IMR-90 (cell line): ENCODE results near the gene PROM2. TPM values are rescaled to one million over a fixed set of nuclear protein-coding genes. Genes with fewer than 3 reads are reported as not detected.

Experiments used
- ATAC-seq: fragments of 200-7000 bp; cut with Tn5 transposase; 2 replicates; pipeline ENCODE4 v1.9.1; 2020; ENCODE audit warnings: low read depth, mild to moderate bottlenecking, moderate library complexity
- BruUV-seq: library from RNA; stranded (reverse); fragments of 400-500 nt; replicated peaks from 2 replicates; lab custom pipeline; 2021; lab: Mats Ljungman, UMichigan
- CTCF ChIA-PET: fragments of 300-600 bp; formaldehyde crosslinking; extraction: SDS; loops from one replicate; lab custom pipeline; 2021; ENCODE audit warnings: antibody characterized with exemption; lab: Yijun Ruan, JAX
- POLR2A ChIA-PET: fragments of 300-600 bp; sonication (Branson Sonifier 250); formaldehyde crosslinking; loops from one replicate; lab custom pipeline; 2022; ENCODE audit warnings: antibody characterized with exemption; ENCODE audit not compliant: unreplicated experiment; lab: Charles Lee
- DNase-seq: peaks from one replicate; pipeline ENCODE4 v3.0.0; 2013
- H2AFZ ChIP-seq: replicated peaks from 2 replicates; pipeline ENCODE3; 2013; ENCODE audit warnings: low read length, mild to moderate bottlenecking; ENCODE audit not compliant: poor library complexity
- H2AK5ac ChIP-seq: 2 replicates; pipeline ENCODE4 v1.6.1; 2013; ENCODE audit warnings: low read depth, low read length, inconsistent platforms
- H2AK9ac ChIP-seq: replicated peaks from 2 replicates; pipeline ENCODE3; 2013; ENCODE audit warnings: mild to moderate bottlenecking, low read depth, low read length, moderate library complexity; ENCODE audit not compliant: poor library complexity
- H2BK120ac ChIP-seq: 2 replicates; pipeline ENCODE4 v1.6.1; 2013; ENCODE audit warnings: low read depth, low read length, inconsistent platforms
- H2BK15ac ChIP-seq: 3 replicates; pipeline ENCODE4 v1.6.1; 2013; ENCODE audit warnings: low read depth, low read length, inconsistent platforms
- H2BK20ac ChIP-seq: 2 replicates; pipeline ENCODE4 v1.6.1; 2013; ENCODE audit warnings: low read depth, mild to moderate bottlenecking, inconsistent platforms, low read length, moderate library complexity
- H2BK5ac ChIP-seq: 2 replicates; pipeline ENCODE4 v1.6.1; 2013; ENCODE audit warnings: mild to moderate bottlenecking, low read depth, low read length, inconsistent platforms; ENCODE audit not compliant: poor library complexity, severe bottlenecking
- H3K14ac ChIP-seq: replicated peaks from 2 replicates; pipeline ENCODE4 v1.6.1; 2013; ENCODE audit warnings: low read depth, low read length, inconsistent platforms
- H3K18ac ChIP-seq: 2 replicates; pipeline ENCODE4 v1.6.1; 2013; ENCODE audit warnings: low read depth, low read length, control low read depth
- H3K23ac ChIP-seq: 2 replicates; pipeline ENCODE4 v1.6.1; 2013; ENCODE audit warnings: low read depth, low read length, inconsistent platforms
- H3K27ac ChIP-seq: 2 replicates; pipeline ENCODE4 v1.5.1; 2013; ENCODE audit warnings: mild to moderate bottlenecking, control low read depth, low read length; ENCODE audit not compliant: insufficient read depth
- H3K27me3 ChIP-seq: 2 replicates; pipeline ENCODE4 v1.6.1; 2013; ENCODE audit warnings: low read length; ENCODE audit not compliant: control insufficient read depth, insufficient read depth
- H3K36me3 ChIP-seq: 2 replicates; pipeline ENCODE4 v1.6.1; 2013; ENCODE audit warnings: low read length, mixed read lengths; ENCODE audit not compliant: control insufficient read depth, insufficient read depth
- H3K4ac ChIP-seq: 2 replicates; pipeline ENCODE4 v1.6.1; 2013; ENCODE audit warnings: low read depth, low read length, inconsistent platforms
- H3K4me1 ChIP-seq: 2 replicates; pipeline ENCODE4 v1.6.1; 2013; ENCODE audit warnings: low read length, mixed read lengths; ENCODE audit not compliant: control insufficient read depth, insufficient read depth
- H3K4me2 ChIP-seq: 2 replicates; pipeline ENCODE4 v1.6.1; 2013; ENCODE audit warnings: low read depth, mild to moderate bottlenecking, control low read depth, low read length, moderate library complexity
- H3K4me3 ChIP-seq: 2 replicates; pipeline ENCODE4 v1.5.1; 2013; ENCODE audit warnings: low read depth, mild to moderate bottlenecking, control low read depth, low read length, moderate library complexity; ENCODE audit not compliant: insufficient read depth
- H3K56ac ChIP-seq: 2 replicates; pipeline ENCODE4 v1.6.1; 2013; ENCODE audit warnings: low read length, inconsistent platforms; ENCODE audit not compliant: insufficient read depth; ENCODE audit errors: extremely low read depth
- H3K79me1 ChIP-seq, 2 experiments: 2 replicates each; pipeline ENCODE4 v1.6.1; 2013; ENCODE audit warnings: low read length in 2 of 2, inconsistent platforms in 1 of 2, low read depth in 1 of 2
- H3K9ac ChIP-seq: 2 replicates; pipeline ENCODE4 v1.6.1; 2013; ENCODE audit warnings: low read depth, low read length, control low read depth
- H3K9me1 ChIP-seq: 2 replicates; pipeline ENCODE4 v1.6.1; 2013; ENCODE audit warnings: low read length, inconsistent platforms; ENCODE audit not compliant: insufficient read depth
- H3K9me3 ChIP-seq: 2 replicates; pipeline ENCODE4 v1.6.1; 2013; ENCODE audit warnings: low read length; ENCODE audit not compliant: control insufficient read depth, insufficient read depth
- H4K20me1 ChIP-seq: 2 replicates; pipeline ENCODE4 v1.6.1; 2013; ENCODE audit warnings: low read length, inconsistent platforms; ENCODE audit not compliant: insufficient read depth
- H4K5ac ChIP-seq: 2 replicates; pipeline ENCODE4 v1.6.1; 2013; ENCODE audit warnings: mild to moderate bottlenecking, low read depth, low read length, control low read depth
- H4K8ac ChIP-seq, 2 experiments: 2 replicates each; pipeline ENCODE4 v1.6.1; 2013; ENCODE audit warnings: low read depth in 2 of 2, low read length in 2 of 2, control low read depth in 1 of 2, inconsistent platforms in 1 of 2
- H4K91ac ChIP-seq: 2 replicates; pipeline ENCODE4 v1.6.1; 2013; ENCODE audit warnings: low read depth, low read length, inconsistent platforms; ENCODE audit not compliant: insufficient read depth
- BHLHE40 ChIP-seq: fragments of 150-350 bp; IDR thresholded peaks from 2 replicates; pipeline ENCODE4 v1.6.1; 2016; ENCODE audit warnings: mild to moderate bottlenecking, low read depth, low read length
- CEBPB ChIP-seq: IDR thresholded peaks from 2 replicates; pipeline ENCODE4 v1.6.1; 2012; ENCODE audit warnings: low read depth, low read length, improper control_type of control experiment
- CHD1 ChIP-seq: IDR thresholded peaks from 2 replicates; pipeline ENCODE4 v1.6.1; 2012; ENCODE audit warnings: low read depth, low read length, improper control_type of control experiment
- FOS ChIP-seq: fragments of 150-350 bp; IDR thresholded peaks from 2 replicates; pipeline ENCODE4 v1.6.1; 2016; ENCODE audit warnings: low read depth, low read length
- MAFK ChIP-seq: IDR thresholded peaks from 2 replicates; pipeline ENCODE4 v1.6.1; 2012; ENCODE audit warnings: low read depth, low read length, improper control_type of control experiment
- MAZ ChIP-seq: IDR thresholded peaks from 2 replicates; pipeline ENCODE4 v1.6.1; 2012; ENCODE audit warnings: low read depth, mild to moderate bottlenecking, low read length, improper control_type of control experiment, moderate library complexity, borderline replicate concordance
- MXI1 ChIP-seq: IDR thresholded peaks from 2 replicates; pipeline ENCODE4 v1.6.1; 2012; ENCODE audit warnings: low read depth, mild to moderate bottlenecking, low read length, moderate library complexity, borderline replicate concordance
- NFE2L2 ChIP-seq: fragments of 150-350 bp; IDR thresholded peaks from 2 replicates; pipeline ENCODE4 v1.6.1; 2016; ENCODE audit warnings: low read depth, mild to moderate bottlenecking, low read length
- POLR2A ChIP-seq: IDR thresholded peaks from 2 replicates; pipeline ENCODE4 v1.6.1; 2012; ENCODE audit warnings: mild to moderate bottlenecking, low read depth, low read length
- RAD21 ChIP-seq: IDR thresholded peaks from 2 replicates; pipeline ENCODE4 v1.6.1; 2012; ENCODE audit warnings: low read length, improper control_type of control experiment
- RCOR1 ChIP-seq: IDR thresholded peaks from 2 replicates; pipeline ENCODE4 v1.6.1; 2012; ENCODE audit warnings: mild to moderate bottlenecking, low read length, improper control_type of control experiment; ENCODE audit not compliant: insufficient replicate concordance
- RFX5 ChIP-seq: IDR thresholded peaks from 2 replicates; pipeline ENCODE4 v1.8.0; 2012; ENCODE audit warnings: low read depth, mild to moderate bottlenecking, low read length, moderate library complexity
- SMC3 ChIP-seq: fragments of 150-350 bp; IDR thresholded peaks from 2 replicates; pipeline ENCODE4 v1.6.1; 2016; ENCODE audit warnings: low read depth, mild to moderate bottlenecking, antibody characterized with exemption, low read length, moderate library complexity
- WGBS, 2 experiments: methylation state at CpG; one replicate each; pipeline versions ENCODE4 v1.1.5 to v1.1.7; 2013; ENCODE audit warnings: missing lambda C conversion rate in 2 of 2; ENCODE audit not compliant: insufficient read length in 1 of 2; ENCODE audit errors: extremely low coverage in 2 of 2; 5-methylcytosine and 5-hydroxymethylcytosine counted together
- dilution Hi-C: fragments of 300-500 bp; cut with HindIII; formaldehyde crosslinking; loops from one replicate; pipeline ENCODE4 v1.14.3; 2018; ENCODE audit warnings: low sequenced_read_pairs; ENCODE audit not compliant: unreplicated experiment
- in situ Hi-C: fragments of 300-500 bp; cut with MboI; formaldehyde crosslinking; loops from 3 replicates; pipeline ENCODE4 v1.14.3; 2019; ENCODE audit warnings: low sequenced_read_pairs, inconsistent platforms, mixed read lengths
- intact Hi-C: fragments of 100-400 bp; cut with micrococcal nuclease; formaldehyde crosslinking; loops from 2 replicates; pipeline ENCODE4 v1.10.0; 2022
- polyA plus RNA-seq, 3 experiments: library from polyadenylated mRNA; depleted of rRNA; stranded (reverse); fragments of >200 nt; gene quantifications; 2 replicates each; pipeline ENCODE4 v1.2.3, GENCODE V29; 2012; ENCODE audit warnings: low replicate concordance in 1 of 3
- total RNA-seq: library from RNA; depleted of rRNA; stranded (reverse); fragments of >200 nt; gene quantifications from 2 replicates; pipeline ENCODE4 v1.2.3, GENCODE V29; 2012
- TF ChIP-seq, protein P1 (sequence below): fragments of 150-350 bp; IDR thresholded peaks from 2 replicates; pipeline ENCODE4 v1.6.1; 2017; ENCODE audit warnings: mild to moderate bottlenecking, antibody characterized with exemption, low read length, low read depth
- TF ChIP-seq, protein P2 (sequence below): fragments of 150-350 bp; IDR thresholded peaks from 2 replicates; pipeline ENCODE4 v1.6.1; 2016; ENCODE audit warnings: low read depth, mild to moderate bottlenecking, low read length, moderate library complexity, borderline replicate concordance
- TF ChIP-seq, protein P3 (sequence below): conservative IDR thresholded peaks from 2 replicates; pipeline ENCODE4 v1.5.1; 2012; ENCODE audit warnings: mild to moderate bottlenecking, low read depth, low read length, improper control_type of control experiment

Gene PROM2
- total and polyA plus RNA-seq, 2 of the 4 experiments (the other 2 are of a cell fraction) = 0.26 TPM; not detected in 1

DNA sequence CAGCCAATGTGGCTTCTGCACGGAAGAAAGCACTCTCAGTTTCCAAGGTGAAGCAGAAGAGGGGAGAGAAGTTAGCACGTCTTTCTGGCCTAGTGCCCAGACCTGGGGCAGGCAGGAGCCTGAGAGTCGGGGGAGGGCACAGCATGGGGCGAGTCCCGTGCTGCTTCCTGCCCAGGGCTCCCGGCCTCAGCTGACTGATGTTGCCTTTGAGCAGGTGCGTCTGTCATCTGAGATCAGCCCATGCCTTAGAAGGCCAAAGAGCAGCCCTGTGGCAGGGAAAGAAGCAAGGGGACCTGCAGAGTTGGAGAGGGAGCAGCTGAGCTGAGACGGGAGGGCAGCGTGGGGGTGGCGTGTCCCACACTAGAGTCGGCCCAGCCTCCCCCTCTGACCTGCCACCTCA, 26.2 kb downstream of the PROM2 start:
- Histone ChIP-seq H3K27ac (no peak overlapping the region), H2AK5ac (no peak overlapping the region), H4K8ac (no peak overlapping the region), H4K20me1 (no peaks in the 10 kb centered on the region), H2AK9ac (no peak overlapping the region), H3K79me1 (no peaks in the 10 kb centered on the region), H3K4me2 (no peak overlapping the region), H2BK120ac (no peak overlapping the region), H3K56ac (no peak overlapping the region), H2BK20ac (no peak overlapping the region), H3K27me3 (peaks cover 43% of the 10 kb centered on the region), H3K9ac (no peak overlapping the region), H3K23ac (no peak overlapping the region), H4K5ac (no peak overlapping the region), H3K18ac (no peak overlapping the region), H3K9me1 (no peaks in the 10 kb centered on the region), H4K91ac (no peak overlapping the region), H3K4me1 (no peaks in the 10 kb centered on the region; the same call in 1 of the 2 replicates), H3K9me3 (no peaks in the 10 kb centered on the region), H3K36me3 (no peaks in the 10 kb centered on the region), H3K4me3 (no peak overlapping the region), H3K4ac (no peak overlapping the region), H2BK5ac (no peak overlapping the region), H2AFZ (no peak overlapping the region), H2BK15ac (no peak overlapping the region), H3K14ac (no peak overlapping the region)
- ATAC-seq (no peak), DNase-seq (no peak)
- CTCF ChIA-PET = no interaction called here
- TF ChIP-seq, protein P1, sequence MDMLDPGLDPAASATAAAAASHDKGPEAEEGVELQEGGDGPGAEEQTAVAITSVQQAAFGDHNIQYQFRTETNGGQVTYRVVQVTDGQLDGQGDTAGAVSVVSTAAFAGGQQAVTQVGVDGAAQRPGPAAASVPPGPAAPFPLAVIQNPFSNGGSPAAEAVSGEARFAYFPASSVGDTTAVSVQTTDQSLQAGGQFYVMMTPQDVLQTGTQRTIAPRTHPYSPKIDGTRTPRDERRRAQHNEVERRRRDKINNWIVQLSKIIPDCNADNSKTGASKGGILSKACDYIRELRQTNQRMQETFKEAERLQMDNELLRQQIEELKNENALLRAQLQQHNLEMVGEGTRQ = no peak
- TF ChIP-seq POLR2A (no peak), BHLHE40 (no peak), MAZ (no peak), FOS (no peak), MXI1 (no peak), CHD1 (no peak), MAFK (no peak), RCOR1 (no peak), CEBPB (no peak), RAD21 (no peak), RFX5 (no peak), NFE2L2 (no peak), SMC3 (no peak)
- TF ChIP-seq, protein P2, sequence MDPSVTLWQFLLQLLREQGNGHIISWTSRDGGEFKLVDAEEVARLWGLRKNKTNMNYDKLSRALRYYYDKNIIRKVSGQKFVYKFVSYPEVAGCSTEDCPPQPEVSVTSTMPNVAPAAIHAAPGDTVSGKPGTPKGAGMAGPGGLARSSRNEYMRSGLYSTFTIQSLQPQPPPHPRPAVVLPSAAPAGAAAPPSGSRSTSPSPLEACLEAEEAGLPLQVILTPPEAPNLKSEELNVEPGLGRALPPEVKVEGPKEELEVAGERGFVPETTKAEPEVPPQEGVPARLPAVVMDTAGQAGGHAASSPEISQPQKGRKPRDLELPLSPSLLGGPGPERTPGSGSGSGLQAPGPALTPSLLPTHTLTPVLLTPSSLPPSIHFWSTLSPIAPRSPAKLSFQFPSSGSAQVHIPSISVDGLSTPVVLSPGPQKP = no peak
- TF ChIP-seq, protein P3, sequence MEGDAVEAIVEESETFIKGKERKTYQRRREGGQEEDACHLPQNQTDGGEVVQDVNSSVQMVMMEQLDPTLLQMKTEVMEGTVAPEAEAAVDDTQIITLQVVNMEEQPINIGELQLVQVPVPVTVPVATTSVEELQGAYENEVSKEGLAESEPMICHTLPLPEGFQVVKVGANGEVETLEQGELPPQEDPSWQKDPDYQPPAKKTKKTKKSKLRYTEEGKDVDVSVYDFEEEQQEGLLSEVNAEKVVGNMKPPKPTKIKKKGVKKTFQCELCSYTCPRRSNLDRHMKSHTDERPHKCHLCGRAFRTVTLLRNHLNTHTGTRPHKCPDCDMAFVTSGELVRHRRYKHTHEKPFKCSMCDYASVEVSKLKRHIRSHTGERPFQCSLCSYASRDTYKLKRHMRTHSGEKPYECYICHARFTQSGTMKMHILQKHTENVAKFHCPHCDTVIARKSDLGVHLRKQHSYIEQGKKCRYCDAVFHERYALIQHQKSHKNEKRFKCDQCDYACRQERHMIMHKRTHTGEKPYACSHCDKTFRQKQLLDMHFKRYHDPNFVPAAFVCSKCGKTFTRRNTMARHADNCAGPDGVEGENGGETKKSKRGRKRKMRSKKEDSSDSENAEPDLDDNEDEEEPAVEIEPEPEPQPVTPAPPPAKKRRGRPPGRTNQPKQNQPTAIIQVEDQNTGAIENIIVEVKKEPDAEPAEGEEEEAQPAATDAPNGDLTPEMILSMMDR = no peak
- in situ Hi-C loops = no loop called here
- WGBS, 2 experiments = 14% methylated on average over 4 of the region's 11 CpGs; no CpG with 5 or more reads in 1 of the 2 experiments
- intact Hi-C loops = no loop called here
- BruUV-seq = no TSS peak
- dilution Hi-C loops = no loop called here
- POLR2A ChIA-PET = no interaction called here
